Effector CD8-positive, alpha-beta T cell (primary cell): ENCODE data around the gene GDI2.

ENCODE experiments used
- DNase-seq: peaks from one replicate; lab custom pipeline; 2025; lab: John Stamatoyannopoulos, UW

GDI2 gene

DNA sequence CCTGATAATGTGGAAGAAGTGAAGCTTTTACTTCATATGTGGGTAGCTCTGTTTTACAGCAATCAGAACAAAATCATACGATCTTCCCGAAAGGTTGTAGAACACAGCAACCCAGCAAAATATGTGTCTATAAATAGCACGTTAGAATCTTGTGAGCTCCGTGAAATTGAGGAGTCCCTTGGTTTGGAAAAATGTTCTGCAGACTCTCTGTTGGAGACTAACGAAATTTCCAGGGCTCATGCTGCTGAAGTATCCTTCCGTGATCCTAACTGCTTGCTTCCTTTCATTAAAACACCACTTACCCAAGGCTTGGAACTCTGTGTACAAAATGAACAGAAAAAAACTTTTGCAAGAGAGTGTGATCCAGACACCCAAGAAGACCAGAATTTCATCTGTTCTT, 71.1 kb downstream of the GDI2 start:
- DNase-seq = no peak

DNA sequence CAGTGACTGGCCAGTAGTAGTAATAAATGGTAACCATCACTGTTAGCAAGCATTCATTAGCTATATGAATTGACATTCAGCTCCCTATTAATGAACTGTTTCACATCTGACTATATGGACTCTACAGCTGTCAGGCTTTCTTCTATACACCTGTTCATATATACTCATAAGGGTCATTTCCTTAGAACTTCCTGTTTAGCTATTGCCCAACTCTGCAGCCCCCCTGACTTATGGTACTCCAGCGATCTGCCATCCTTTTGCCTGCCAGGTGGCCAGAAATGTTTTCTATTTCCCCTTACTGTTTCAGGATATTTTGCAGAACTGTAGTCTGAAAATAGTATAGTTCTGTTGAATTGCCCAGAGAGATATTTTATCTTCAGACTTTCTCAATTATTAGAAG, 72.0 kb downstream of the GDI2 start:
- no peak for DNase-seq

DNA sequence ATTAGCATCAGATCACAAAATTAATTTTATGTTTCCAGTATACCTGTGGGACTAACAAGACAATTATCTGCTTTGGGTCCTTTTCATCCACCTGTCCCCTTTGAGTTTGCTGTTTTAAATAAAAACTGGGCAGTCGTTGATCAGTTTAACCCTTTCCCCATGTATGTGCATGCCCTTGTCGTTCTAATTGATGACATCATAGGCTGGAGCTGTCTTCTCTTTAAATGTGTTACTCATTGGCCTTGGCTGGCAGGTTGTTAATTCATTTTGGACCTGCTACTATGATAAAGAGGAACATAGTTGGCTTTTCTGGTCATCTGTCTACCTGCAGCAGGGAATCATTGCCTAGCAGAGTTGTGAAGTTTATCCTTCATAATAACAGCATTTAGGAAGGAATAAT, 74.8 kb downstream of the GDI2 start:
- DNase-seq = no peak

DNA sequence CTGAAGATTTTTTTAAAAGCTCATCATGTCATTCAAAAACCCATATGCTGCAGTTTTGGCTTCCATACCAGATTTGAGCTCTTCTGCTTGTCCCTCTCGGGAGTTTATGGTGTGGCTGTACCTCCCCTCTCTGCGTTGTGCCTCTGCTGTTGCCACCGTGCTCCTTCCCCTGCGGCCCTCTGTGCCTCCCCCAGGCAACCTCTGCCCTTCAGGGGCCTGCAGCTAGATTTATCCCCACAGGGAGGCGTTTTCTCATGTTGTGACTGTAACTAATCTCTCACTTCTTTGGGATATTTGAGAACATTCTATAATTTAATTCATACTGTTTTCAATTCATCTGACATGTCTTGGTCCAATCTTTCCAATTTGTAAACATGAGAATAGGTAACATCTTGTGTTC, 75.9 kb downstream of the GDI2 start:
- DNase-seq = no peak

DNA sequence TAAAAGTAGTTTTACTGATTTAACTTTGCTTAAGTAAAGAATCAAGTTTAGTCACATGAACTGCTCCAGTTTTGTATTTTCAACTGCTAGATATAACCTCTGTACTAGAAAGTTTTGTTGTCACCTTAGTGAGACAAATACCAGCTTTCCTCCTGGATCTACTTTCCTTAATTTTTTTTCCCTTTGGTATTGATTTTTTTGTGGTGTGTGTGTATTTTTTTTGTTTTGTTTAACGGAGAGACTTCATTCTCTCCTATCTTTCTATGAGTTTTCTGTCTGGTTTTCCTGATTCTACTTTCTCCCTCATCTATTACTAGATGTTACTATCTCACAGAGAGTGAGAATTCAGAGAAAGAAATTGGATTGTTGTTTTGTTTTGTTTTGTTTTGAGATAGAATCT, 76.6 kb downstream of the GDI2 start:
- no peak for DNase-seq

DNA sequence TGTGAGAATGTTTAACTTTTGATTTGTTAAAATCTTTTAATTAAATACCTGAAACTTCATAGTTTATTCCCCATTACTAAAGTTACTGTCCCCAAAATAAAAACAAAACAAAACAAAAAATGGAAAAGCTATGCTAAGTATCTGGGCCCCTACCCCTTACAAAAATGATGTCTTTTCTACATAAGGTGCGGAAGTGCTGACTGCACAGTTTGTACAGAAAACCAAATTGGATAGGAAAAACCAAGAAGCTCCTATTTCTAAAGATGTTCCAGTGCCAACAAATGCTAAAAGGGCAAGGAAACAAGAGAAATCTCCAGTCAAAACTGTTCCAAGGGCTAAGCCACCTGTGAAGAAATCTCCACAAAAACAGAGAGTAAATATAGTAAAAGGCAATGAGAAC, 78.1 kb downstream of the GDI2 start:
- DNase-seq = no peak

DNA sequence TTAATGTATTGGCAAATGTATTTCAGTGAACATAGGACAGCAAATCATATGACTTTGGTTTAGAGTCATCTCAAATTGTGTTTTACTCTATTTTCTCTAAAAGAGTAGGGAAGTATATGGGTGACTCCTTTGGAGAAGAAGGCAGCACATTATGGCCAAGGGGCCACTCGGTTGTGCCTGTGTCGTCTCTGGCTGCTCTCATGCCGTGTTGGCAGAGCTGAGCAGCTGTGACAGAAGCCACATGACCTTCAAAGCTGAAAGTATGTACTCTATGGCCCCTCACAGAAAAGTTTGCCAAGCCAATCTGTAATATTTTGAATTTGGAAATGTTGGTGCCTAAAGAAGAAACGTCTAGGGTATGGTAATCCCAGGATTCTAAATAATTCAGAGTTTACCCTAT, 81.1 kb downstream of the GDI2 start:
- no peak for DNase-seq

DNA sequence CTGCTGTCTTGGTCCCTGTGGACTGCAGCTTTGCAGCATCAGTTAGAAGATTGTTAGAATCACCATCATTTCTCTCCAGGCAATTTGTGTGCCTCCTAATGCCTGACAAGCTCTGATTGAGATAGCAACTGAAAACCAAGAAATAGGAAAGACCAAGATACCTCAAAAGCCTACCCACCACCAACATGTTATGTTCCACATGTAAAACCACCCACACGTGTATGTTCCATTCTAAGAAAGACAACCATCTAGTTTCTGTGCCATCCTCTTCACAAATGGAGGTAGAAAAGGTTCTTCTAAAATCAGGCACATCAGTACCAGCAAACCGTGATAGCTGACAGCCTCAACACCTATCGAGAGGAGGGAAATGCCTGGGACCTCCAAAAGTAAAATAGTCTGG, 81.7 kb downstream of the GDI2 start:
- no peak for DNase-seq

DNA sequence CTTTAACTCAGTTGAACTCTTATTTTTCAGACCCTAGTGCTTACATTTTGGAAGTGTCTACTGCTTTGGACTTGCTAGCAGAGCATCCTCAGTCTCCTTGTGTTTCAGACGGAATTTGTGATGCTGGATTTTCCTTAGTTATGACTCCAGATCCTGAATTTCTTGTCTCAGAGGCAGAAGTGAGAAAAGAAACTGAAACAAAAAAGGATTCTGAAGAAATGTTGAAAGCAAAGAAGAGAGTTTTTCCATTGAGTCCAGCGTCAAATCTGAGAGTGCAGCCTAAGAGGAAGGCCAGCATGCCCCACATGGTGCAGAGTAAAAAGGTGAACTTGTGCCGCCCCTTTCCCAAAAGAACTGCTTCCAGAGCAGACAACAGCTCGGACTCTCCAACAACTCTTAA, 82.5 kb downstream of the GDI2 start:
- DNase-seq = no peak

DNA sequence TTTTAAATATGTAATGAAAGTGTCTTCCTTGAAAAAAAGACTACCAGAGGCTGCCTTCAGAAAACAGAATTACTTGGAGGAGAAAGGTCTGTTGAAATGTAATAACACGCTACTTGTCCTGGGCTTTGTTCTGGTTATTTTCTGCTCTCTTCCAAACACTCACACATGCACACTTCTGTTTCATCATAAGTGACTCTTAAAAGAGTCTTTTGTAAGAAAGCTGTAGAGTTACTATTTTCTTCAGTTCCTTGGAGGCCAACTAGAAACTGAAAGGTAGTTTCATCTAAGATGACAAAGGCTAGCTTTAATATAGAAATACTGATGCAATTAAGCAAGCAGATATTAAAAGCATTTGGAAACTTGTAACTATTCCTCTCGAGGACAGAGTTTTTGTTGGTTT, 89.5 kb downstream of the GDI2 start:
- no peak for DNase-seq

DNA sequence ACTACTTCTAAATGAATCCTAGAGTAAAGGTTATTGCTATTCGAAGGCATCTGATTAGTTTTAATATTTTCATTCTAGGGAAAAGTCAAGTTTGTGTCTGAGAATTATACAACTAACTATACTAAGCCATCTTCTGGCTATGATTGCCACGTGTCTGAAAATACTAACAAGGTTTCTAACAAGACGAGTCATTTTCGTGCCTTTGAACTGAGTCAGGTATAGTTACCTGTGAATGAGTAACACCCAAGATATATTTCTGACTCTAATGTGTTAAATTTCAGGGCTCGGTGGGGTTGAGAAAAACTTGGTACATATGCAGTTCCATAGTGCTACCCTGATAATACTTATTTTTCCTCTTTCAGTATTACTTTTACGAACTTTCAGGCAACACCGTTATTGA, 93.1 kb downstream of the GDI2 start:
- no peak for DNase-seq

DNA sequence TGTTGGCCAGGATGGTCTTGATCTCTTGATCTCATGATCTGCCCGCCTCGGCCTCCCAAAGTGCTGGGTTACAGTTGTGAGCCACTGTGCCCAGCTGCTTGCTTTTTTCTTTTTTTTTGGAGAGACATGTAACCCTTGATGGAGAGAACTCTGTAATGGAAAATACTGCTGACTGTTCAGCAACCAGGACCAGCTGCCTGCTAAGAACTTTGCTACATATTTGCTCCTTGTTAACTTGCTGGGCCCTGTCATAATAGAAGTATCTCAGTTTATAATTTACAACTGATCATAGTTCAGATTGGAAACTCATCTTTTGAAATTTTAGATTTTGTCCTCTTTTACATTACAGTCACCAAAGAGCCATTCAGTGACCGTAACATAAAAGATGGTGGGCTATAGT, 93.7 kb downstream of the GDI2 start:
- DNase-seq = no peak
